Central memory CD8-positive, alpha-beta T cell (primary cell): ENCODE measurements around the gene GPR85.

Experiments
- ATAC-seq: fragments of 150-1000 bp; cut with Tn5 transposase; replicated peaks from 2 replicates; pipeline ENCODE4 v1.10.0; 2022; ENCODE audit warnings: mild to moderate bottlenecking, moderate FRiP score, moderate number of reproducible peaks; ENCODE audit not compliant: poor library complexity, severe bottlenecking; ENCODE audit errors: extremely low read depth
- DNase-seq, 2 donors: peaks; one replicate each; pipeline ENCODE4 v3.0.0; 2021; ENCODE audit warnings: low spot score in 2 of 2
- H3K27ac Mint-ChIP-seq: one replicate; pipeline ENCODE4 v1.8.0; 2022; ENCODE audit warnings: low read depth, mild to moderate bottlenecking, moderate library complexity, mixed read lengths
- H3K27me3 Mint-ChIP-seq: one replicate; pipeline ENCODE4 v1.8.0; 2022; ENCODE audit warnings: mixed read lengths
- H3K36me3 Mint-ChIP-seq: one replicate; pipeline ENCODE4 v1.8.0; 2022; ENCODE audit warnings: mild to moderate bottlenecking, moderate library complexity, mixed read lengths; ENCODE audit not compliant: insufficient read depth
- H3K4me1 Mint-ChIP-seq: one replicate; pipeline ENCODE4 v1.8.0; 2022; ENCODE audit warnings: mixed read lengths
- H3K4me3 Mint-ChIP-seq: one replicate; pipeline ENCODE4 v1.8.0; 2022; ENCODE audit warnings: mild to moderate bottlenecking, moderate library complexity, mixed read lengths
- H3K9me3 Mint-ChIP-seq: one replicate; pipeline ENCODE4 v1.8.0; 2022; ENCODE audit warnings: mixed read lengths

Gene GPR85

DNA sequence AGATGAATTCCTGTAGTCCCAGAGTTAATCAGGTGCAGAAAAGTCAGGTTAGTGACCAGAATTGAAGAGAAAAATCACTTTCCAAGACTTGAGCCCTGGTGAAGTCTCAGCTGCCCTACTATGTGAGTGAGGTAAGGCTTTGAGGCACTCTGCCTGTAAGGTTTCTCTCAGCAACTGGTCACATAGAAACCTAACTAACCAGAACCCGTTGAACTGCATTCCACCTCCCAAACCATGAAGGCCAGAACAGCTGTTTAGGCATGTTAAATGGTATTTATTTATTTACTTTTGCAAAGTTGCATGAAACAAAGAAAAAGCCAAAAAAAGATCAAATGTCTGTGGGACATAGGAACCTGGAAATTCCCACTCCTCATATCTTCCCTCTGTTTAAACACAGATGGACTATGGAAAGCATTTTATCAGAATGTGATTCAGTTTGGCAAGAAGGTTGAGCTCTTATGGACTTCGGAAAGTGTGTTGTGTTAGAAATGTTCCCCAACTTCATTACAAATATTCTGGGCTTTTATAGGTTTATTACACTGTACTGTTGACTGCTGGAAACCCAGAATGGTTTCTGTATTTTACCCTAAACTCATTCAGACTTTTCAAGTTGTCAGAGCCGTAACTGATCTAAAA, 12.8 kb upstream of the GPR85 start:
- DNase-seq (no peak), ATAC-seq (no peak)
- Mint-ChIP-seq H3K27me3 (peaks cover 53% of the 10 kb centered on the region), H3K4me1 (no peaks in the 10 kb centered on the region), H3K4me3 (no peak overlapping the region), H3K27ac (no peak overlapping the region), H3K36me3 (no peaks in the 10 kb centered on the region), H3K9me3 (no peaks in the 10 kb centered on the region)

DNA sequence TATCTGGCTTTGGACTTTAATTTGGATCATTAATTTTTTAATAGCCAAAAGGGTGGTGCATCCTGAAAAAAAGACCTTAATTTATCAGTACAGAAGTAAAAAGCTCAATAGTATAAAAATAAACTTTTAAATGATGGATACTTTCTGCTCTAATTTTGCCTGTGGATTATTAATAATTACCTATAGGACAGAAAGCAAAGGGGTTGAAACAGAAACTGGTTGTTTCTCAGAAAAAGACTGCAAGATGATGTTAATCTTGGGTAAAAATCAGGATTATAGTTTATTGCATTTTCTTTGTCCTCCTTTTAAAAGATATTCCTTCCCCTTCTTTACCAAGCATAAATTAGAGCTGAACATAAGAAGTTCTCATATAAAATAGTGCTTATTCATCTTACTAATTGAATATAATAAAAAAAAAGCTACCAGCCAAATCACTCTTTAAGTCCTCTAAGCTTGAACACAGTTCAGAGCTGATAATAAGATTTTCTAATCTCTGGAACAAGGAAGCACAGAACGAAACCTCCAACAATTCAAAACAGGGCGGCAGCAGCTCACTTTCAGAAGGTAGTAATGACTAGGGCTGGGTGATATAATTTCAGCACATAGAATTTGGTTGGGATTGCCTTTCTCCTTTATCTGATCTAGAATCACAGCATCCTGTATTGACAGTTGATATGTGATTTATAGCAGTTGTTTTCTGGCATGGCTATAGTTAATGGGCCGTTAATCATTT, 8.1 kb upstream of the GPR85 start:
- ATAC-seq (no peak), DNase-seq (no peak)
- Mint-ChIP-seq H3K9me3 (no peaks in the 10 kb centered on the region), H3K4me1 (no peaks in the 10 kb centered on the region), H3K4me3 (no peak overlapping the region), H3K36me3 (no peaks in the 10 kb centered on the region), H3K27ac (no peak overlapping the region), H3K27me3 (peaks cover 48% of the 10 kb centered on the region)

DNA sequence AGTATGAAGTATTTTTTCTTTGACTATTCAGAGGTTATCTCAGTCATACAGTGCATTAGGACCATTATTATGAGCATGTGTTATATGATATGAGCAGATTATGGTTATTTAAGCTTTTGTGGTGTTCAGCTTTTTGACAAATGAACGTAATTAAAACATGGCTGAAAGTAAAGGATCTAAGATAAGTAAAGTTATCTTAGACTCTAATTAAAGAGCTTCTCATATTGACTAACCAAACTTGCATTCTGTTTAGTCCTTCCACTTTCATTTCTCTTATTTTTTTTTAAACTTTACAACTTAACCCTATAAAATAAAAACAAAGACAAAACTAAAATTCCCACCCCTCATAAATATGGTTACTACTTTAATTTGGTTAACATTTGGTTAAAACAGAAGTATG, 6.9 kb upstream of the GPR85 start:
- DNase-seq (no peak), ATAC-seq (no peak)
- H3K27ac Mint-ChIP-seq = no peak overlapping the region
- H3K4me3 Mint-ChIP-seq = no peak overlapping the region
- no peaks in the 10 kb centered on the region for H3K36me3 Mint-ChIP-seq
- H3K9me3 Mint-ChIP-seq = no peaks in the 10 kb centered on the region
- peaks cover 48% of the 10 kb centered on the region for H3K27me3 Mint-ChIP-seq
- H3K4me1 Mint-ChIP-seq = no peaks in the 10 kb centered on the region

DNA sequence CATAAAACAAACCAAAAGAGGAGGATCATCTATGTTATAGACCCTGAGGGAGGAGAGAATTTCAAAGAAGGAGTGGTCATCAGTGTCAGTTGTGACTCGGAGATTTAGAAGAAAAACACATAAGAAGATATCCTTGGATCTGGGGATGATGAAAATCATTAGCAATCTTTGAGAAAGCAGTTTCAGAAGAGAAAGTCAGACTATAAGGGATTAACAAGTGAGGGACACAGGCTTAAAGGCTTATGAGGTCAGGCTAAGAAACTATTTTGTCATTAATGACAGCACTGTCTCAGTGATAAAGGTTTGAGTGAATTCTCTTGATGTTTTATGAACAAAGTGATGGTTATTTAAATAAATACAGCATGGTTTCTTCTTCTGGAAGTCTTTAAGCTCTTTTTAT, 6.1 kb upstream of the GPR85 start:
- Mint-ChIP-seq H3K4me1 (no peaks in the 10 kb centered on the region), H3K9me3 (no peaks in the 10 kb centered on the region), H3K27ac (no peak overlapping the region), H3K4me3 (no peak overlapping the region), H3K27me3 (peaks cover 54% of the 10 kb centered on the region), H3K36me3 (no peaks in the 10 kb centered on the region)
- DNase-seq (no peak), ATAC-seq (no peak)

DNA sequence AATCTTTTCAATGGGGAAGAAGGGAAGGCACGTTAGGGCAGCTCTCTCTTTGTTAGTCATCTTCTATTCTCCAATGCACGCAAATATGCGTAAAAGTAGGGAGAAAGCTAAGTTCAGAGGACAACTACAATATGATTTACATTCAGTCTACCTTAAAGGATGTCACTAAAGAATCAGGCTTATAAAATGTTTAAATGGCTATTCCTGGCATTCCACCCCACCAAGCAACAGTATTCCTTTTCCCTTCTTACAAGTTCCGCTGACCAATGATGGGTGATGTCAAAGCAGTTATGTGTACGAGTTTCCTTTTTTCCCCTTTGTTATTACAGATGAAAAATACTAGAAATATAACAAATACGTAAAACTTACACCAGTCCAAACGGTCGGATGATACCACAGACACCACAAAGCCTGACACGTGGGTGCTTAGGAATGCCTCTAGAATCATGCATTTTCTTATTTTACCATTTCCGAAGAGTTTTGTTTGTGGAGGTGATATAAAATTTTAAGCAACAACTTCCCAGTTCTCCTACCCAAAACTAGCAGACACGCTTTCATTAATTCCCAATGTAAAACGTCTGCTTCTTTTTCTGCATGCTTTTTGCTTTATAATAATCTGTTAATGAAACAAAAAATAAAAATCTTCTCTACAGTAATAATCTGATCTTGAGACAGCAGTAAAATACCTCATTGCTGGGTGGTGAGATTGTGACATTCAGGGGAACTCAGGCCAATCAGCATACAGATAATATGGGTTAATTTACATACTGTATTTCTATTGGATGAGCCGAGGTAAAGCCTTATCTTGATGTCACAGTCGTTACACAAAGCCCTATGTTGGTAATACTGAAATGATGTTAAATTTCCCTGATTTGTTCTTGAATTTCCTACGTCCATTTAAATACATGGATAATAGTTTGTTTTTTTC, 708 bp upstream of the GPR85 start:
- Mint-ChIP-seq H3K27me3 (peaks cover 62% of the 10 kb centered on the region), H3K4me3 (no peak overlapping the region)
- peak; percentile 24 for ATAC-seq

DNA sequence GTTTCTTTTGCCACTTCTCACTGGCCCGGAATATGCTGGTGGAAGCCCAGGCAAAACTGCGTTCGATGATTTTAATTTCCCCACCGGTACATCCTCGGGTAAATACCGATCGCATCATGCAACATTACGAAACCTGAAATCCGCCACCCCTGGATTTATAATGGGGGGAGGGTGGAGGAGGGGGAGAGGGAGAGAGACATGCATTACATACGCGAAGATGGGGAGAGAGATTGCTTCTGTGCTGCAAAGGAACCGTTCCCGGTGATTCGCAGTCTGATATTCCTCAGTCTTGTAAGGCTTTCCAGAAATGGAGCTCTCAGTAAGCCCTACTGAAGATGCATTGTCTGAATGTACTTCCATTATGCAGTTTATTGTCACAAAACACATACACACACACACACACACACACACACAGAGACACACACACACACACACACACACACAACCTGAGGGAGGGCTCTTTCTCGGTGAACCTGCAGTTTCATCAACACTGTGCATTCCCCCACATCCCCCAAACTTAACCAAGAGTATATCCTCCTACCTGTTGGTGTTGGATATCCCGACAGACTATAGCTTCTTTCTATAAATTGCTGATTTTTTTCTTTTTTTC, 741 bp downstream of the GPR85 start:
- no peak for ATAC-seq
- Mint-ChIP-seq H3K4me3 (no peak overlapping the region), H3K36me3 (peaks cover 4% of the 10 kb centered on the region), H3K27ac (no peak overlapping the region), H3K27me3 (peaks cover 54% of the 10 kb centered on the region), H3K9me3 (no peaks in the 10 kb centered on the region), H3K4me1 (peaks cover 10% of the 10 kb centered on the region)
- no peak for DNase-seq

More for the DNA sequence above, 708 bp upstream of the GPR85 start:
- Mint-ChIP-seq H3K36me3 (peaks cover 4% of the 10 kb centered on the region), H3K9me3 (no peaks in the 10 kb centered on the region), H3K4me1 (peaks cover 10% of the 10 kb centered on the region), H3K27ac (peak overlapping the region; percentile 6)
- DNase-seq = no peak

DNA sequence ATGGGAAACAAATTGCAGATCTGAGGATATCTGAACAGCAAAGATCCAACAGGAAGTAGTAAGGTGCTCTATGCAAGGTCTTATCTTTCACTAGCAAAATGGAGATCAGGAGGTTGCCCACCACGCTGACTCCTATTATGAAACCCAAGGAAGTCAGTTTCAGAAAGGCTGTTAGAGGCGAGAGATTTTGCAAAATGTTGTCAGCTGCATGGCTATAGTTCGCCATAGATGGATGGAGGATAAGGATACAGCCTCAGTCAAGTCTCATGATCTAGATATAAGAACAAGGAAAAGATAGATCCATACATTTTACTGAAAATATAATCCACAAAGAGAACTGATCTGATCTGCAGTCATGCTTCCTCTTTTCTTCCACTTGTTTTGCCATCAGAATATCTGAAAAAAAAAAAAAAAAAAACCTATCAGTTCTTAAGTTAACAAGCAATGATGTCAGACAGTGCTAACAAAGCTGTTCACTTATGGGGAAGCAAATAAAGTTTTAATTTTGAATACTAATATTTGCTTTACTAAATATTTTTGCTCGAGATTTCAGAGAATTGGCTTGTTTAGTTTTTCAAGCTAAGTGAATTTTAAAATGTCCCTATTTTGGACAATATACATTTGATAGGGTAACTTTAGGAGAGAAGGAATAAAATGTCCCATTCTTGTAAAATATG, 2.0 kb downstream of the GPR85 start:
- H3K4me3 Mint-ChIP-seq = no peak overlapping the region

DNA sequence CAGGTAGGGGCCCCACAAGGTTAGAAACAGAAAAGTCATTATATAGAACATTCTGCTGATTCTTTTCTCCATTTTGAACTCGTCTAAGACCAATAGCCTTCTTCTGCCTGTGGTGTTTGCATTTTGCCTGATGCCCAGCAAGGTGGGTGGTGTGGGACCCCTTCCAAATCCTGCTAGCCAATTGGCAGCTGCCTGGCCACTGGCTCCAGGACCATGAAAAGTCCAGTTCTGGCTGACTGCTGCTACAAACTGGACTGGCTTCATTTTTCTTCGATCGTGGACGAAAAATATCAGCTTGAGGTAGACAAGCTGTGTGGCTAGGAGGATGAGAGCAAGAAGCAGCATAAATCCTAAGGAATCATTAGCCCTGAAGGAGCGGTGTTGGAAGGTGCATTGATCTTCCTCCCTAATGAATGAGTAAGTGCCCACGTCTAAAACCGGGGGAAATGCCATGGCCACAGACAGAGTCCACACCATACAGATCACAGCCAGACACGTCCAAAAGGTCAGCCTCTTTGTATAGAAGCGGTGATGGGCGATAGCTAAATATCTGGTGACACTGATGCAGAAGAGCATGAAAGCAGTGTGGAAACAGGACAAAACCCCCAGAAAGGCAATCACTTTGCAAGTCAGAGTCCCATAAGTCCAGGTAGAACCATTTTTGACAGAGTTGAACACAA, 2.7 kb downstream of the GPR85 start:
- no peak for ATAC-seq
- H3K27me3 Mint-ChIP-seq = peaks cover 66% of the 10 kb centered on the region
- no peak overlapping the region for H3K27ac Mint-ChIP-seq
- no peaks in the 10 kb centered on the region for H3K9me3 Mint-ChIP-seq
- DNase-seq = no peak
- no peak overlapping the region for H3K4me3 Mint-ChIP-seq
- H3K36me3 Mint-ChIP-seq = peaks cover 4% of the 10 kb centered on the region
- peaks cover 10% of the 10 kb centered on the region for H3K4me1 Mint-ChIP-seq

More for the DNA sequence above, 2.0 kb downstream of the GPR85 start:
- peaks cover 4% of the 10 kb centered on the region for H3K36me3 Mint-ChIP-seq
- ATAC-seq (no peak), DNase-seq (no peak)
- H3K27ac Mint-ChIP-seq = no peak overlapping the region
- H3K27me3 Mint-ChIP-seq = peaks cover 62% of the 10 kb centered on the region
- peaks cover 10% of the 10 kb centered on the region for H3K4me1 Mint-ChIP-seq
- H3K9me3 Mint-ChIP-seq = no peaks in the 10 kb centered on the region

DNA sequence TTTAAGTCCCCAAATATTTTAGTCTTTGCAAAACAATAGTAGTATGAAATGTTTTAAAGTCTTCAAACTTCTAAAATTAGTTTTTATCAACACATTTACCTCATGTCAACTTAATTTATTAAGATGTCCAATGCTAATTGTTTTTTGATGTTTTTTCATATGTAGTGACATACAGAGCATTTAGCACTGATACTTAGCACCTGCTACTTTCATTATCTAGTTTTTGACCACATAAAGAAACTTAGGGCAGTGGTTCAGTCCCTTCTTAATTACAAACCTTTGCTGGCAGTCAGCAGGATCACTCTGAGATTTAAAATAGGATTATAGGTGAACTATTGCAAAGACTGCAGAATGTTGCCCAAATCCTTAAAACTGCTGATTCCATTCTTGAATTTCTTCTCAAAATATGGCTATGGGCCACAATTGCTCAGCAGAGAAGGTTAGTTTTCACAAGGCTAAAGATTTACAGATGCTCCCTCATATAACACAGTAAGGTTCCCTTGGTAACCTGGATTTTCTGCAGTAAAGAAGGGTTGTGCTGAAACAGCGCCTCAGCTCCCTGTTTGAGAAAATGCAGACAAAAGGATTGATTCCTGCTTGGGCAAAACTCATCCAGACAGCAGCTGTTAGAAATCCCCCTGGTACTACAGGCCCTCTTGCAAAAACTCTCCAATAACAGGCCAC, 3.4 kb downstream of the GPR85 start:
- Mint-ChIP-seq H3K9me3 (no peaks in the 10 kb centered on the region), H3K27me3 (peaks cover 66% of the 10 kb centered on the region), H3K4me1 (peaks cover 10% of the 10 kb centered on the region), H3K4me3 (no peak overlapping the region), H3K27ac (no peak overlapping the region), H3K36me3 (peaks cover 4% of the 10 kb centered on the region)
- no peak for DNase-seq
- no peak for ATAC-seq

DNA sequence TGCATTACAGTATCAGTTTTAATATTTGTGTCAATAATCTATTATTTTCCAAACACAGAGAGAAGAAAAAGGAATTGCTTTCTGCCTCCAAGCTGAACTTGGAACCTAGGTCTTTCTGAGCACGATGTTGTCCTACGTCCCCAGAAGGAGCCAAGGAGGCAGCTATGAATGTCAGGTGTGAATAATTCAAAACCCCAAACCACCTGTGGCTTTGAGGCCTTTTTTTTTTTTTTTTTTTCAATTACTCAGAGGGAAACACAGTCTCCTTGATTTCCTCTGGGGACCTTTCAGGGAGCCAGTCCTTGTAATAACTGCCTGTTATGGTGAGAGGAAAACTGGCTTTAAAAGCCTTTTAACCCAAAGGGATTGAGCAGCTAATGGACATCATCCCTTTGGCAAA, 8.3 kb downstream of the GPR85 start:
- Mint-ChIP-seq H3K27me3 (peaks cover 41% of the 10 kb centered on the region), H3K36me3 (no peaks in the 10 kb centered on the region), H3K27ac (no peak overlapping the region), H3K4me3 (no peak overlapping the region), H3K4me1 (no peaks in the 10 kb centered on the region), H3K9me3 (no peaks in the 10 kb centered on the region)
- ATAC-seq (no peak), DNase-seq (no peak)

DNA sequence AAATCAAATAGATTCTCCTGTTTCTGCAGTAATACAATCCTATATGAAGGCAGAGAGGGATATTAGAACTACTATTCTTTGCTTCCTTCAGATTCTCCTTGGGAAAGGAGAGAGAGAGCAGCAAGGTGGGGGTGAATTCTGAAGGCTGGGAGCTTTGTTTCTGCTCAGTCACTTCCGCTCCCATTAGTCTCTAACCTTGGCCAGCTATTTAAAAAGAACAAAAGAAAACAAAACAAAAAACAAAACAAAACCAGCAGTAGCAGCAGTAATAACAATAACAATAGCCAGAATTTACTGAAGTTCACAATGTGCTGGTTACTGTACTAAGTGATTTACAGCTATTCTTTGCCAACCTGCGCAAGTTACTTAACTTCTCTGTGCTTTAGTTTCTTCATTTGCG, 9.9 kb downstream of the GPR85 start:
- H3K27me3 Mint-ChIP-seq = peaks cover 36% of the 10 kb centered on the region
- no peak overlapping the region for H3K27ac Mint-ChIP-seq
- H3K4me3 Mint-ChIP-seq = no peak overlapping the region
- ATAC-seq = no peak
- DNase-seq = no peak
- H3K36me3 Mint-ChIP-seq = no peaks in the 10 kb centered on the region
- H3K4me1 Mint-ChIP-seq = no peaks in the 10 kb centered on the region
- no peaks in the 10 kb centered on the region for H3K9me3 Mint-ChIP-seq
